Activated CD4-positive, alpha-beta T cell treated with anti-CD3 and anti-CD28 coated beads, Interleukin-10, Interleukin-2, amounts not matched to agents 100 ng/mL and 50 ng/mL, durations not matched to agents 16 hours and 8 hours (primary cell): Measurements from ENCODE around the gene LPAR1.

ENCODE experiments used
- DNase-seq: peaks from one replicate; pipeline ENCODE4 v3.0.0-alpha.2; 2020

The LPAR1 gene

DNA sequence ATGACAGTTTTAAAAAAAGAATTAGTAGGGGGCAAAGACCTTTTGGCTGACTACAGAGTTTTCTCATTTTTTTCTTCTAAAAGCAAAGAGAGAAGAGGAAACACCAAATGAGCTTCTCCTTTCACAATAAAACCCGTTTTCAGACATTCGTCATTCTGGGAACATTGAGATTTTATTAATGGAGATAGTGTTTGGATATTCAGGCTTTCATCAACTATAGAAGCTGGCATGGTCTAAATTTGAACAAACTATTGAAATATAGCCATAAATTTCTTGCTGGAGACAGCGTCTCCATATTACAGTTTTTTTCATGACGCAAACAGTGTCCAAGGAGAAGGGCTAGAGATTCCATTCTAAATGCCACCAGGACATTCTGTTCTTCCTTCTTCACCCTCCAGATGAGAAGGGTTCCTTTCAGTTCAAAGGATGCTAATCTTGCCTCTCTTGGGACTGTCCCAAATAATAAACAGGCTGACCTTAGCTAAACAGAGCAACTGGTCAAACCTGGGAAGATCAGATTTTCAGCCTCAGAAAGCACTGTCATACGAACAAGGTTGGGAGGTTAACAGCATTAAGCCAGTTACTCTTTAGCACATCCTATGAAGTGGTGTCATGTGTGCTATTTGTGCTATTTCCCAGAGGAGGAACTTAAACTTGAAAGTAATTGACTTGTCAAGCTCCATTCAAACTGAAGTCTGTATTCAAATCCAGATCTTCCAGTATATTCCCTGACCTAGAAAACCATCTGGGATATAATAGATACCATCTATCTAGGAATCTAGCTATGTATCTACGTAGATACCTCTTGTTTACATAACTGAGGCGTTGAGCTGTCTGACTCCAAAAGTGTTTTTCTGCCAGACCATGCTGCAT is 125.6 kb downstream of the LPAR1 start:
- no peak for DNase-seq

- no peak for DNase-seq
Observed at GRCh38 chr9:110911659-110912418, 126.4 kb downstream of the LPAR1 start.

- no peak for DNase-seq
Observed at GRCh38 chr9:110908894-110909293, 129.4 kb downstream of the LPAR1 start.

GRCh38 chr9:110900917-110901316 is 137.4 kb downstream of the LPAR1 start:
- no peak for DNase-seq

DNA sequence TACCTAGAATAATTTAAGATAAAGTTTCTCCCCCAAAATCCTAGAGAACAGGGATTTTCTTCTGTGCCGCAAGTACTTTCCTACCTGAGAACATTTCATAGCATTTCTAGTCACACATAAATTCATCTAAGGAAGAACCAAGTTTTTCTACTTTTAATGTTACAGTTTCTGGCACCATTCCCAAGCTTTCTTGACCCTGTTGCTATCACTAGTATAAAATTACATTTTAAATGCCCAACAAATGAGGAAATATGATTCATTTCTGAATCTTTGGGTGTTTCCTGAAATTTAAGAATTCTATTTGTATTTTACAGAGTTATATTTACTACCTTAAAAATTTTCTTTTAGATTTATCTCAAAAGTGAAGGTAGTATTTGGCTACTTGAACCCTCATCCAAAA is 137.8 kb downstream of the LPAR1 start:
- DNase-seq: no peak

GRCh38 chr9:110898866-110899265 is 139.4 kb downstream of the LPAR1 start:
- DNase-seq: no peak

DNA sequence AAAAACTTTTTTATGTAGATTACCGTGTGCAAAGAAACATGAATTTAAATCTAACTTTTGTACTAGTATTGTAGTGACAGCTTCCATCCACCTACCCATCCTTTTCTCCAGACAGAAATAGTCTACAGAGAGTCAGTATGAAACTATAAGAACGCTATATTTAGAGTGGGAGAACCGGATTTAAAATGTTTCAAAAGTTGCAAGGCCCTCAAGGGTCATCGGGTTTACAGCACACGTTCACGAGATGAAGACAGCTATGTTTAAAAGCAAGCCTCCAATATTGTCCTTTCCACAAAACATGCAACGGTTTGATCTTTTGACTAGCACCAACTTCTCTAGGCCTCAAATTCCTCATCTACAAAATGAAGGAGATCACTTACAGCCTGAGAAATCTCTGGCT is 139.9 kb downstream of the LPAR1 start:
- no peak for DNase-seq

- no peak for DNase-seq
Observed at GRCh38 chr9:110897943-110898342, 140.3 kb downstream of the LPAR1 start.

- DNase-seq: no peak
Observed at GRCh38 chr9:110895147-110895905, 142.9 kb downstream of the LPAR1 start.

DNA sequence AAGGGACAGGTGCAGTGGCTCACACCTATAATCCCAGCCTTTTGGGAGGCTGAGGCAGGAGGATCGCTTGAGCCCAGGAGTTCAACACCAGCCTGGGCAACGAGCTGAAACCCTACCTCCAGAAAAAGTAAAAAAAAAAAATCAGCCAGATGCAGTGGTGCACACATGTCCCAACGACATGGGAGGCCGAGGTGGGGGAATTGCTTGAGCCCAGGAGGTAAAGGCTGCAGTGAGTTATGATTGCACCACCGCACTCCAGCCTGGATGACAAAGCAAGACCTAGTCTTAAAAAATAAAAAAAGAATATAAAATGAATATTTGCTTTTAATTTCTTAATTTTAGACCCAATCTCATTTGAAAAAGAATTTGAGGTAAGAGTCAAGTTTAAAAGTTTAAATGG is 143.5 kb downstream of the LPAR1 start:
- DNase-seq: no peak

DNA sequence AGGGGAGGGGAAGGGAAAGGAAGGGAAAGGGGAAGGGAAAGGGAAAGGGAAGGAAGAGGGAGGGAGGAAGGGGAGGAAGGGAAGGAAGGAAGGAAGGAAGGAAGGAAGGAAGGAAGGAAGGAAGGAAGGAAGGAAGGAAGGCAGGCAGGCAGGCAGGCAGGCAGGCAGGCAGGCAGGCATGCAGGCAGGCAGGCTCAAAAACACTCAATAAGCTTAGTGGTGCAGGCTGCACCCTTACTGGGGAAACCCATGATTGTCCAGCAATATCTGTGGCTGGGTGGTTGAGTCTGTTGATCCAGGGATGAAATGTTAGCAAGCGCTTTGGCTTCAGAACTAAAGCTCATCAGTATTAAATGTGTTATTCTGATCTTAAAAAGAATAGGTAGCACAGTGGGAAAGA is 145.6 kb downstream of the LPAR1 start:
- DNase-seq: no peak

DNA sequence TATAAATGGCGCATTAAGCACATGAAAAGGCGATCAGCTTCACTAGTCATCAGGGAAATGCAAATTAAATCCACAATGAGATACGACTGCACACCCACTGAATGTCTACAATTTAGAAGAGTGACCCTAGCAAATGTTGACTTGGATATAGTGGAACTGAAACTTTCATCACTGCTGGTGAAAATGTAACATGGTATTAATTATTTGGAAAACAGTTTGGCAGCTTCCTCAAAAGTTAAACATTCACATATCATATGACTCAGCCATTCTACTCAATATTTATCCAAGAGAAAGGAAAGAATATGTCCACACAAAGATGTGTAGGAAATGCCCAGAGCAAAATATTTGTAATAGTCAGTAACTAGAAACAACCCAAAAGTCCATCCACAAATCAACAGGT is 146.5 kb downstream of the LPAR1 start:
- DNase-seq: no peak

DNA sequence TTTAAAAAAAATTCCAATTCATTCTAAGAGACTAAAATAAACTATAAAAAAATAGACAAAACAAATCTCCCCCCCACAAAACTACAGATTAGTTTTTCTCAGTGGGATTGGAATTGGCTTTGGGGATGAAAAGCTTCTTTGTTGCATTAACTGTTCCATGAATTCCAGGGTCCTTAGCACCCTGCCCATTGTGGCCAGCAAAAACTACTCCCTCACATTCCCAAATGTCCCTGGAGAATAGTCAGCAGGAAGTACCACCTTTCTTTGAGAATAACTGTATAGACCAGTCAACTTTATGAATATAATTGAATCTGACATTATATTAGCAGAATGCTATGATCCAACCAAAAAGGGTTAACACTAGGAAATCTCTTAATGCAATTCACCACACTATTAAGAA is 147.9 kb downstream of the LPAR1 start:
- DNase-seq: no peak

GRCh38 chr9:110887276-110887675 is 151.0 kb downstream of the LPAR1 start:
- no peak for DNase-seq

DNA sequence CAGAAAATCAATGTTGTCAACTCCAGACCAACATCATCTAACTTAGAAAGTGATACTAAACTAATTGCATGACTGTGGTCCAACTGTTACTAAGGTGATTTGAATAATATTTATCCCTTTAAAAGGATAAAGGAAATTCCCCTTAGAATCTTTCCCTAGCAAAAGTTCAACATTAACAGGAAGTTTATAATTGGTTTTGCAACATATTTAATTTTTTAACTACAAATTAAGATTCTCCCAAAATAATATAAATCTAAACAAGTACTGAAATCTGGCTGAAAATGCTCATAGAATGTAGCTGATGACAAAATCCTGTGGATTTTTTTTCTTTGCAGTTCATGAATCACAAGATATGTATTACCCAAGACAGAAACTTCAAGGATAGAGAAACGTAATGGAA is 151.4 kb downstream of the LPAR1 start:
- DNase-seq: no peak

DNA sequence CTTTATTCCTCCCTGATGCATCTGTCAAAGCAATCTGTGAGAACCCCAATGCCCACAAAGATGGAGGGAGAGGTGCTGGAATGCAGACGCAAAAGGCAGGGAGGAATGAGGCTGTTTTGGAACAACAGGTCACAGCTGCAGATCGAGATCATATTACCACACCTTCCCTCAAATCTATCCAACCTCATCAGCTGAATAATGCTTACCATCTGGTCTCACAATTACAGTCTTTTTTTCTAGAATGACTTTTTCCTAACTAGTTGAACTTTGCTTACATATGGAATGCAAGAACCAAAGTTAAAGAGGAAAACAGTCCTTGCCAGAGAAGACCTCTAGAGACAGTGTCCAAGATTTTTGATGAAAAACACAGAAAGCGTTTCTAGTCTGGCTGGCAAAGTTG is 158.1 kb downstream of the LPAR1 start:
- DNase-seq: no peak

GRCh38 chr9:110877374-110877773 is 160.9 kb downstream of the LPAR1 start:
- no peak for DNase-seq

DNA sequence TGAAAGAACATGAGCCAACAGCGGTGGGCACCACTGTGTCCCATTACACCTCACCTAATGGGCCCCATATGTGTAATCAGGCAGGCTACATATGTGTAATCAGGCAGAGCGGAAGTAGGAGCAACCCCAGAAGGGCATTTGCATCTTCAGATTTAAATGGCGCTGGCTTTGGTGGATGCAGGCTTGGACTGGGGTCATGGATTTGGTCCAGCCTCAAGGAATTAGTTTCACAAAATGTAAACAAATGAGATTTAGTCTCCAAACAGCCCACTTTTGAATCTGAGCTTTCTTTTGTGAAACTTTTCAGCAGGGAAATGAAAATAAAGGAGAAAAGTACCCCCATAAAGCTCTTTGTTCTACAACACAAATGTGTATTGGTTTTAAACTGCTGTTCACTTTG is 161.3 kb downstream of the LPAR1 start:
- DNase-seq: no peak

DNA sequence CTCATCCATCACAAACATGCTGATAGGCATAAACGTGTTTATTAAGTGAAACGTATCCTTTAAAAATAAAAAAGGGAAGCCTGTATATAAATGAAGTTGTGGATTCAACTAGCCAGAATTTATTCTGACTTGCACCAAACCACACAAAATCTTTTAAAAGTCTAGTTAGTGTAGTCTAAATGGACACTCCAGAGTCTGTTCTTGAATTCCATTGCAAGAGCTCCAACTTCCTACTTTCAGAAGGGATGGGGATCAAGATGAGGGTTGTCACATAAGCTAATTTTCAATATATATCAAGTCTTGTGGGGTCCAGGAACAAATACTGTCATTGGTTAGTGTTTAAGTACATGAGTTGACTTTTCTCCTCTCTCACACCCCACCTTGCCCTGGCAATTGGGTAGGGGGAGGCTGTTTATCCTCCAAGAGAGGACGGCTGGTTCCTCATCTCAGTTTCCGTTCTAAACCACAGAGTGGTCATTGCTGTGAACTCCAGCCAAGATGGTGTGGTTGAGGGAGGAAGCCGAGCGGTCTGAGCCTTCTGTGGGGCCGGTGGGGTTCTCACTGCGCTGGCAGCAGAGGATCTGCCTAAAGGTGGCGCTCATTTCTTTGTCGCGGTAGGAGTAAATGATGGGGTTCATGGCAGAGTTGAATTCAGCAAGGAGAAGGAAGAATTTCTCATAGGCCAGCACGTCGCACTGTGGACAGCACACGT is 163.2 kb downstream of the LPAR1 start:
- DNase-seq: peak; percentile 11

- DNase-seq: no peak
Observed at GRCh38 chr9:110872920-110873319, 165.3 kb downstream of the LPAR1 start.

DNA sequence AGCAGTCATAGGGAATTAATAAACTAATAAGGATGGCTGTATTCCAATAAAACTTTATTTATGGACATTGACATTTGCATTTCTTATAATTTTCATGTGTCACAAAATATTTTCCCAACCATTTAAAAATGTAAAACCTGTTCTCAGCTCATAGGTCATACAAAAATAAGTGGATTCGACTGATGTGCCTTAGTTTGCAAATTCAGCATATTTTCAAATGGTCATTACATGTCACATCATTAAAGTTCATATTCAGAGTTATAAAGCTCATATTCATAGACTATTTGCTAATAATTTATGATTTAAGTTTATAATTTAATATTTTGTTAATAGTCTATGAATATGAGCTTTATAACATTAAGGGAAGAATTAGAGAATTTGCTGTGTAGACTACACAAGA is 166.5 kb downstream of the LPAR1 start:
- DNase-seq: no peak

DNA sequence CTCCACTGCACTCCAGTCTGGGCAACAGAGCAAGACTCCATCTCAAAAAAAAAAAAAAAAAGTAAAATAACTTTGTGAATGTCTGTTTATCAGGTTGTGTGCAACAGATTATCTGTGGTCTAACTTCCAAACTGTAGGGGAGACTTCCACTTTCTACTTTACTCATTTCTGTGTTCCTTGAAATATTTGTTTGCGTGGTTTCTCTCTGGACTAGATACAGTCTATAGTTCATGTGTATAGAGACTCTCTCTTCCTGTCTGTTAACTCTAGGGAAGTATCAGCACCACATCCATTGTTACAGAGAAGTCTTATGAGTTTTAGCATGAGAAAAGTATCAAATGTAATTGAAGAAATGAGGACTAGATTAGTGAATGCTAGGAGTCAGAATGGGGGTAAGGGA is 168.3 kb downstream of the LPAR1 start:
- no peak for DNase-seq

DNA sequence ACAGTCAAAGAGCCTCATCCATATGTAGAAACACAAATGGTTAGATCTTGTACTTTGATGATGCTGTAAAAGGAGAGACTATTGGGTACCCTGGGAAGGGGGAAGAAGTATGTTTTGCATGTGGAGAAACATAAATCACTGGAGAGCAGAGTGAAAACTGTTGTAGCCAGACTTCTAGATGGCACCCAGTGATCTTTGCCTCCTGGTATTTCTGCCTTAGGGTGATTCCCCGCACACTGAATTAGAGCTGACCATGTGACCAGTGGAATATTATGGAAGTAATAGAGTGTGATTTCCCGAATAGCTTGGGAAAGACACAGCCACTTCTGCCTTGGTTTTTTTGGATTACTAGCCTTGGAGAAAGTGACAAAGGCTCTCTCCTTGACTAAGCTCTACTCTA is 174.3 kb downstream of the LPAR1 start:
- no peak for DNase-seq
